ENCODE data around the gene RASSF1. TPM values are rescaled to one million over a fixed set of nuclear protein-coding genes. Genes with fewer than 3 reads are reported as not detected.

Gene RASSF1
- total and polyA plus RNA-seq, 2 of the 8 experiments (the other 6 are each of a cell fraction or from before 2014, with no cell fraction given): 10.3 to 15.7 TPM

DNA sequence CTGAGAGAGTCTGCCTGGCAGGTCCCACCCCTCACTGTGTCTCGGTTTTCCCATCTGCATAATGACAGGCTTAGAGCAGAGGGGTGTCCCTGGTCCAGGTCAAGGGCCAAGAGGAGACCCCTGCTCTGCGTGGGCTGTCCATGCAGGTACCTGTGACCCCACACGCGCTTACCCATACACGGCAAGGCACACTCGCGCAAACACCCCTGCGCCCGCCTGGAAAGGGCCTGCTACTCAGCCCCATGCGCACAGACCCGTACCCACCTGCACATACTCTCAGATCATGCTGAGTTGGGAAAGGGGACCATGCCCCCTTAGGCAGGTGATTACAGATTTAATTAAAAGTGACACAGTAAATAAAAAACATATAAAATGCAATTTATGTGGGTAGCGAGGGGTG, 42.1 kb upstream of the RASSF1 start:
- Histone ChIP-seq H3K56ac (replicated peaks; ENCODE audit: insufficient read length, low read depth, low read length) (no peak overlapping the region), H3K4ac (replicated peaks; ENCODE audit: insufficient read length, low read depth, low read length) (no peak overlapping the region), H3K18ac (ENCODE audit: extremely low read depth, low read length) (no peak overlapping the region), H3K4me2 (ENCODE audit: insufficient read depth in 1 of 2, low read depth in 2 of 2, low read length in 2 of 2) (no peak overlapping the region), H3K27ac (ENCODE audit: low read depth, low read length) (no peak overlapping the region), H3K36me3 (ENCODE audit: control insufficient read depth in 2 of 4, insufficient read depth in 4 of 4, low read length in 3 of 4) (no peaks in the 10 kb centered on the region), H3K27me3 (replicated peaks in 1 of 4; ENCODE audit: control insufficient read depth in 3 of 4, extremely low read depth in 1 of 4, insufficient read depth in 3 of 4, low read length in 3 of 4) (peaks cover 0 to 3% (median 0%) of the 10 kb centered on the region in 4 experiments; a peak in 1 of 7 replicates), H4K5ac (ENCODE audit: insufficient read length, low read depth, low read length) (no peak overlapping the region), H3K9ac (replicated peaks in 1 of 4; ENCODE audit: extremely low read depth in 1 of 4, low read depth in 3 of 4, low read length in 3 of 4) (no peak overlapping the region), H2BK15ac (ENCODE audit: low read length) (no peak overlapping the region), H4K91ac (replicated peaks; ENCODE audit: insufficient read length, low read length) (no peak overlapping the region), H3K9me3 (ENCODE audit: insufficient read depth in 2 of 2, low read depth in 1 of 2, low read length in 1 of 2) (no peaks in the 10 kb centered on the region), H4K8ac (ENCODE audit: extremely low read depth, insufficient read depth, low read length) (no peak overlapping the region), H3K4me3 (ENCODE audit: extremely low read depth in 1 of 4, insufficient read depth in 2 of 4, low read depth in 3 of 4, low read length in 4 of 4) (no peak overlapping the region), H4K20me1 (replicated peaks in 1 of 2; ENCODE audit: control insufficient read depth in 1 of 2, insufficient read depth in 2 of 2, low read length in 2 of 2) (peaks cover 2 to 4% of the 10 kb centered on the region in 2 experiments), H3K4me1 (replicated peaks in 1 of 4; ENCODE audit: control insufficient read depth in 3 of 4, insufficient read depth in 4 of 4, low read length in 3 of 4) (peaks cover 0 to 5% (median 2%) of the 10 kb centered on the region in 4 experiments; a peak in 2 of 7 replicates), H2BK5ac (ENCODE audit: low read depth, low read length) (no peak overlapping the region), H2AK5ac (ENCODE audit: low read depth, low read length) (no peak overlapping the region), H2BK120ac (replicated peaks; ENCODE audit: low read depth, low read length) (no peak overlapping the region), H2BK12ac (ENCODE audit: low read depth, low read length) (no peak overlapping the region), H3K79me2 (ENCODE audit: control insufficient read depth in 1 of 2, insufficient read depth in 2 of 2, low read length in 2 of 2) (no peaks in the 10 kb centered on the region), H2BK20ac (ENCODE audit: low read length) (no peak overlapping the region), H2AFZ (ENCODE audit: low read length) (no peak overlapping the region), H3K23me2 (ENCODE audit: low read depth, low read length) (no peaks in the 10 kb centered on the region), H3K14ac (ENCODE audit: insufficient read length) (no peak overlapping the region), H3K23ac (ENCODE audit: insufficient read length) (no peak overlapping the region), H3K79me1 (ENCODE audit: low read depth, low read length) (no peaks in the 10 kb centered on the region)
- POLR2A ChIA-PET (ENCODE audit: partially characterized antibody): no interaction called here
- no peak for FAIRE-seq
- CTCF ChIA-PET (ENCODE audit: partially characterized antibody): no interaction called here
- DNase-seq (ENCODE audit: low read depth in 1 of 2, low spot score in 2 of 2): no peak
- 91% methylated on average over 12 of the region's 12 CpGs; no CpG with 5 or more reads in 1 of the 2 experiments for WGBS, 2 experiments (ENCODE audit: extremely low coverage in 1 of 2, insufficient coverage in 1 of 2, insufficient read length in 1 of 2, insufficient replicate concordance in 2 of 2, low coverage in 1 of 2, low lambda C conversion rate in 2 of 2, missing lambda C conversion rate in 1 of 2)
- TF ChIP-seq ZNF274 (IDR thresholded peaks at IDR 0.05; ENCODE audit: borderline replicate concordance, extremely low read depth, low read length): no peak
- TF ChIP-seq CBX5 (IDR thresholded peaks at IDR 0.05; ENCODE audit: low read depth, low read length): no peak
- no peak for TF ChIP-seq PHF8 (conservative IDR thresholded peaks at IDR 0.05; ENCODE audit: low read depth, low read length)
- TF ChIP-seq TAF1 (IDR thresholded peaks at IDR 0.05; ENCODE audit: low read depth, low read length): no peak
- TF ChIP-seq NRF1 (IDR thresholded peaks at IDR 0.05; ENCODE audit: low read depth, low read length): no peak
- TF ChIP-seq MAFK (IDR thresholded peaks at IDR 0.05; ENCODE audit: low read depth, low read length): no peak
- TF ChIP-seq CHD1 (IDR thresholded peaks at IDR 0.05; ENCODE audit: low read depth, low read length): no peak
- TF ChIP-seq, protein P1, sequence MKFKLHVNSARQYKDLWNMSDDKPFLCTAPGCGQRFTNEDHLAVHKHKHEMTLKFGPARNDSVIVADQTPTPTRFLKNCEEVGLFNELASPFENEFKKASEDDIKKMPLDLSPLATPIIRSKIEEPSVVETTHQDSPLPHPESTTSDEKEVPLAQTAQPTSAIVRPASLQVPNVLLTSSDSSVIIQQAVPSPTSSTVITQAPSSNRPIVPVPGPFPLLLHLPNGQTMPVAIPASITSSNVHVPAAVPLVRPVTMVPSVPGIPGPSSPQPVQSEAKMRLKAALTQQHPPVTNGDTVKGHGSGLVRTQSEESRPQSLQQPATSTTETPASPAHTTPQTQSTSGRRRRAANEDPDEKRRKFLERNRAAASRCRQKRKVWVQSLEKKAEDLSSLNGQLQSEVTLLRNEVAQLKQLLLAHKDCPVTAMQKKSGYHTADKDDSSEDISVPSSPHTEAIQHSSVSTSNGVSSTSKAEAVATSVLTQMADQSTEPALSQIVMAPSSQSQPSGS (IDR thresholded peaks at IDR 0.05; ENCODE audit: low read length): no peak
- TF ChIP-seq KDM4A (IDR thresholded peaks at IDR 0.05; ENCODE audit: low read depth, low read length, severe bottlenecking): no peak
- TF ChIP-seq SP2 (IDR thresholded peaks at IDR 0.05; ENCODE audit: low read length): no peak
- TF ChIP-seq TAF7 (optimal IDR thresholded peaks at IDR 0.05; ENCODE audit: borderline replicate concordance, low read depth, low read length): no peak
- TF ChIP-seq SRF (IDR thresholded peaks at IDR 0.05; ENCODE audit: low read depth, low read length): no peak
- no peak for TF ChIP-seq EP300 (IDR thresholded peaks at IDR 0.05; ENCODE audit: borderline replicate concordance in 1 of 2, low read depth in 2 of 2, low read length in 2 of 2)

All from H1 (cell line).